CD14-positive monocyte (primary cell): ENCODE data around the gene PTH2R. TPM values are rescaled to one million over a fixed set of nuclear protein-coding genes. Genes with fewer than 3 reads are reported as not detected.
"Not testable (repeated sequence)": the region's sequence is repeated elsewhere in the genome, so short reads cannot be mapped to it uniquely, and the experiment has no call there.

Experiments used
- DNase-seq, 3 donors: peaks; one replicate each; pipeline ENCODE4 v3.0.0-alpha.2; 2011 to 2022
- H2AFZ ChIP-seq: 2 replicates; pipeline ENCODE4 v1.6.0; 2012; ENCODE audit warnings: mild to moderate bottlenecking, low read depth, low read length, inconsistent platforms; ENCODE audit not compliant: insufficient read depth, poor library complexity, severe bottlenecking
- H3K27ac ChIP-seq, 2 donors: 1 replicate in 1 of 2; 2 replicates in 1 of 2; pipeline ENCODE4 v1.5.1; 2012 to 2013; ENCODE audit warnings: low read length in 2 of 2, control low read depth in 1 of 2, inconsistent platforms in 1 of 2, low read depth in 1 of 2, mild to moderate bottlenecking in 1 of 2
- H3K27me3 ChIP-seq, 2 donors: one replicate each; pipeline versions ENCODE4 v1.6.0 to v1.6.1; 2011 to 2013; ENCODE audit warnings: low read length in 2 of 2; ENCODE audit not compliant: control insufficient read depth in 2 of 2, insufficient read depth in 2 of 2
- H3K36me3 ChIP-seq, 2 donors: replicated peaks in 1 of 2; 1 replicate in 1 of 2; 2 replicates in 1 of 2; pipeline versions ENCODE4 v1.5.1 to v1.6.1; 2012 to 2013; ENCODE audit warnings: low read length in 2 of 2, control low read depth in 1 of 2, inconsistent platforms in 1 of 2, mild to moderate bottlenecking in 1 of 2; ENCODE audit not compliant: insufficient read depth in 2 of 2, control insufficient read depth in 1 of 2
- H3K4me1 ChIP-seq, 2 donors: 1 replicate in 1 of 2; 2 replicates in 1 of 2; pipeline versions ENCODE4 v1.5.1 to v1.6.1; 2012 to 2013; ENCODE audit warnings: low read length in 2 of 2, control low read depth in 1 of 2, inconsistent platforms in 1 of 2, mild to moderate bottlenecking in 1 of 2, moderate library complexity in 1 of 2; ENCODE audit not compliant: insufficient read depth in 2 of 2, control insufficient read depth in 1 of 2
- H3K4me2 ChIP-seq: replicated peaks from 2 replicates; pipeline ENCODE3; 2012; ENCODE audit warnings: low read length, moderate library complexity, mild to moderate bottlenecking; ENCODE audit not compliant: poor library complexity, severe bottlenecking; ENCODE audit errors: extremely low read depth
- H3K4me3 ChIP-seq, 3 experiments: fragments of 200-600 bp in 1 of 3; sonication (generic) in 1 of 3; replicated peaks in 1 of 3; 1 replicate in 2 of 3; 2 replicates in 1 of 3; pipeline ENCODE4 v1.5.1; 2011 to 2013; ENCODE audit warnings: low read length in 3 of 3, mild to moderate bottlenecking in 3 of 3, control low read depth in 2 of 3, low read depth in 2 of 3, inconsistent platforms in 1 of 3, moderate library complexity in 1 of 3
- H3K79me2 ChIP-seq: 2 replicates; pipeline ENCODE4 v1.6.0; 2012; ENCODE audit warnings: mild to moderate bottlenecking, control low read depth, inconsistent platforms, low read length, moderate library complexity; ENCODE audit not compliant: insufficient read depth
- H3K9ac ChIP-seq: 2 replicates; pipeline ENCODE4 v1.6.0; 2017; ENCODE audit warnings: low read length, mild to moderate bottlenecking; ENCODE audit not compliant: insufficient read depth, poor library complexity, severe bottlenecking
- H3K9me3 ChIP-seq, 2 donors: replicated peaks in 1 of 2; 1 replicate in 1 of 2; 2 replicates in 1 of 2; pipeline versions ENCODE4 v1.5.1 to v1.6.1; 2012 to 2013; ENCODE audit warnings: low read length in 2 of 2, control low read depth in 1 of 2; ENCODE audit not compliant: control insufficient read depth in 1 of 2, insufficient read depth in 1 of 2
- H4K20me1 ChIP-seq: 2 replicates; pipeline ENCODE4 v1.6.0; 2012; ENCODE audit warnings: mild to moderate bottlenecking, low read length, control low read depth, moderate library complexity; ENCODE audit not compliant: insufficient read depth
- H3K27ac Mint-ChIP-seq, 7 donors: one replicate each; pipeline ENCODE4 v1.8.0; 2020; ENCODE audit warnings: mild to moderate bottlenecking in 7 of 7, mixed read lengths in 7 of 7, moderate library complexity in 6 of 7, inconsistent platforms in 2 of 7
- H3K27me3 Mint-ChIP-seq, 3 donors: one replicate each; pipeline ENCODE4 v1.8.0; 2021 to 2022; ENCODE audit warnings: low read depth in 3 of 3, mild to moderate bottlenecking in 3 of 3, mixed read lengths in 3 of 3, moderate library complexity in 3 of 3, inconsistent platforms in 1 of 3
- H3K36me3 Mint-ChIP-seq, 2 donors: one replicate each; pipeline ENCODE4 v1.8.0; 2020; ENCODE audit warnings: mixed read lengths in 2 of 2, inconsistent platforms in 1 of 2, mild to moderate bottlenecking in 1 of 2
- H3K4me1 Mint-ChIP-seq: one replicate; pipeline ENCODE4 v1.8.0; 2020; ENCODE audit warnings: mild to moderate bottlenecking, mixed read lengths
- H3K4me3 Mint-ChIP-seq, 2 donors: one replicate each; pipeline ENCODE4 v1.8.0; 2020; ENCODE audit warnings: mild to moderate bottlenecking in 2 of 2, mixed read lengths in 2 of 2, moderate library complexity in 1 of 2
- H3K9me3 Mint-ChIP-seq, 7 donors: one replicate each; pipeline ENCODE4 v1.8.0; 2020 to 2022; ENCODE audit warnings: mixed read lengths in 7 of 7, mild to moderate bottlenecking in 6 of 7, moderate library complexity in 6 of 7, inconsistent platforms in 2 of 7
- WGBS: methylation state at CpG from one replicate; pipeline ENCODE4 v1.1.5; 2013; ENCODE audit warnings: missing lambda C conversion rate; ENCODE audit not compliant: insufficient coverage; 5-methylcytosine and 5-hydroxymethylcytosine counted together
- intact Hi-C, 2 donors: fragments of 100-400 bp; cut with micrococcal nuclease; formaldehyde crosslinking; loops; one replicate each; pipeline versions ENCODE4 v1.15.0 to v1.15.1; 2023
- polyA plus RNA-seq, 3 donors: library from polyadenylated mRNA; depleted of rRNA in 1 of 3; unstranded in 2 of 3; stranded (reverse) in 1 of 3; fragments of 300-500 nt in 2 of 3; fragments of >200 nt in 1 of 3; fragmentation: Illumina TruSeq in 2 of 3; gene quantifications; 1 replicate in 2 of 3; 2 replicates in 1 of 3; pipeline ENCODE4 v1.2.3, GENCODE V29; 2012 to 2021
- TF ChIP-seq, protein P1 (sequence below): fragments of 200-600 bp; IDR thresholded peaks from one replicate; pipeline ENCODE4 v1.8.0; 2022; ENCODE audit warnings: antibody characterized with exemption, mild to moderate bottlenecking

PTH2R gene
- polyA plus RNA-seq, 3 donors, result 0.07 to 0.12 (median 0.11) TPM

DNA sequence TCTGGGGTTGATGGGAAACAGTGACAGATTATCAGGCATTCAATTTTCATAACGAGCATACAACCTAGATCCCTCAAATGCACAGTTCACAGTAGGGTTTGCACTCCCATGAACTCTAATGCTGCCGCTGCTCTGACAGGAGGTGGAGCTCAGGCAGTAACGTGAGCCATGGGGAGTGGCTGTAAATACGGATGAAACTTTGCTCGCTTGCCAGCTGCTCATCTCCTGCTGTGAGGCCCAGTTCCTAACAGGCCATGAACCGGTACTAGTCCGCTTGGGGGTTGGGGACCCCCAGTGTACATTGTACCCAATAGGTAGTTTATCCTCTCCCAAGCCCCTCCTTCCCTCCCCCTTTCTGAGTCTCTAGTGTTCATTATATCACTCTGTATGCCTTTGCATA is 94.6 kb downstream of the PTH2R start:
- WGBS, result 87% methylated on average over 5 of the region's 7 CpGs
- H3K27ac ChIP-seq, result no peak overlapping the region
- H3K27ac Mint-ChIP-seq, result no peak overlapping the region
- no peaks in the 10 kb centered on the region for H3K79me2 ChIP-seq
- H3K36me3 ChIP-seq, result no peaks in the 10 kb centered on the region
- no peaks in the 10 kb centered on the region for H3K9me3 ChIP-seq
- no peak overlapping the region for H3K4me3 Mint-ChIP-seq
- H3K4me1 Mint-ChIP-seq, result no peaks in the 10 kb centered on the region
- intact Hi-C loops, result no loop called here
- no peaks in the 10 kb centered on the region for H4K20me1 ChIP-seq
- peaks cover 0 to 4% (median 2%) of the 10 kb centered on the region in 3 donors for H3K27me3 Mint-ChIP-seq
- TF ChIP-seq, protein P1, sequence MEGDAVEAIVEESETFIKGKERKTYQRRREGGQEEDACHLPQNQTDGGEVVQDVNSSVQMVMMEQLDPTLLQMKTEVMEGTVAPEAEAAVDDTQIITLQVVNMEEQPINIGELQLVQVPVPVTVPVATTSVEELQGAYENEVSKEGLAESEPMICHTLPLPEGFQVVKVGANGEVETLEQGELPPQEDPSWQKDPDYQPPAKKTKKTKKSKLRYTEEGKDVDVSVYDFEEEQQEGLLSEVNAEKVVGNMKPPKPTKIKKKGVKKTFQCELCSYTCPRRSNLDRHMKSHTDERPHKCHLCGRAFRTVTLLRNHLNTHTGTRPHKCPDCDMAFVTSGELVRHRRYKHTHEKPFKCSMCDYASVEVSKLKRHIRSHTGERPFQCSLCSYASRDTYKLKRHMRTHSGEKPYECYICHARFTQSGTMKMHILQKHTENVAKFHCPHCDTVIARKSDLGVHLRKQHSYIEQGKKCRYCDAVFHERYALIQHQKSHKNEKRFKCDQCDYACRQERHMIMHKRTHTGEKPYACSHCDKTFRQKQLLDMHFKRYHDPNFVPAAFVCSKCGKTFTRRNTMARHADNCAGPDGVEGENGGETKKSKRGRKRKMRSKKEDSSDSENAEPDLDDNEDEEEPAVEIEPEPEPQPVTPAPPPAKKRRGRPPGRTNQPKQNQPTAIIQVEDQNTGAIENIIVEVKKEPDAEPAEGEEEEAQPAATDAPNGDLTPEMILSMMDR, result no peak
- no peak for DNase-seq
- no peaks in the 10 kb centered on the region for H3K27me3 ChIP-seq
- H3K4me2 ChIP-seq, result no peak overlapping the region
- H2AFZ ChIP-seq, result no peak overlapping the region
- H3K9me3 Mint-ChIP-seq, result peaks cover 0 to 3% (median 0%) of the 10 kb centered on the region in 7 donors
- H3K9ac ChIP-seq, result no peak overlapping the region
- H3K36me3 Mint-ChIP-seq, result no peaks in the 10 kb centered on the region
- no peaks in the 10 kb centered on the region for H3K4me1 ChIP-seq
- no peak overlapping the region for H3K4me3 ChIP-seq

DNA sequence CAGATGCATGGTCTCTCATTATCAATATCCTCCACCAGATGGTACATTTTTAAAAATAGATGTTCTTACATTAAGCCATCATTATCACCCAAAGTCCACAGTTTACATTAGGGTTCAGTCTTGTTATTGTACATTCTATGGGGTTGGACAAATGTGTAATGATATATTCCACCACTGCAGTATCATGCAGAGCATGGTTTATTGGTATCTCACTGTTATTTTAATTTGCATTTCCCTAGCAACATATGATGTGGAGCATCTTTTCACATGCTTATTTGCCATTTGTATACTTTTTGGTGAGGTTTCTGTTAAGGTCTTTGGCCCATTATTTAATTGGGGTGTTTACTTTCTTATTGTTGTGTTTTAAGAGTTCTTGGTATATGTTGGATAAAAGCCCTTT is 95.7 kb downstream of the PTH2R start:
- no peaks in the 10 kb centered on the region for H3K36me3 Mint-ChIP-seq
- no peak overlapping the region for H2AFZ ChIP-seq
- no peak overlapping the region for H3K4me3 ChIP-seq
- H3K27ac ChIP-seq, result no peak overlapping the region
- intact Hi-C loops, result no loop called here
- no peak overlapping the region for H3K4me3 Mint-ChIP-seq
- H3K27ac Mint-ChIP-seq, result no peak overlapping the region
- no peaks in the 10 kb centered on the region for H3K4me1 Mint-ChIP-seq
- peaks cover 0 to 7% (median 3%) of the 10 kb centered on the region in 7 donors for H3K9me3 Mint-ChIP-seq
- no peak overlapping the region for H3K9ac ChIP-seq
- TF ChIP-seq, protein P1, result no peak
- H4K20me1 ChIP-seq, result no peaks in the 10 kb centered on the region
- DNase-seq, result no peak
- no peaks in the 10 kb centered on the region for H3K27me3 ChIP-seq
- H3K4me2 ChIP-seq, result no peak overlapping the region
- H3K9me3 ChIP-seq, result no peaks in the 10 kb centered on the region
- H3K79me2 ChIP-seq, result no peaks in the 10 kb centered on the region
- H3K36me3 ChIP-seq, result no peaks in the 10 kb centered on the region
- no peaks in the 10 kb centered on the region for H3K4me1 ChIP-seq
- H3K27me3 Mint-ChIP-seq, result peaks cover 0 to 4% (median 2%) of the 10 kb centered on the region in 3 donors

DNA sequence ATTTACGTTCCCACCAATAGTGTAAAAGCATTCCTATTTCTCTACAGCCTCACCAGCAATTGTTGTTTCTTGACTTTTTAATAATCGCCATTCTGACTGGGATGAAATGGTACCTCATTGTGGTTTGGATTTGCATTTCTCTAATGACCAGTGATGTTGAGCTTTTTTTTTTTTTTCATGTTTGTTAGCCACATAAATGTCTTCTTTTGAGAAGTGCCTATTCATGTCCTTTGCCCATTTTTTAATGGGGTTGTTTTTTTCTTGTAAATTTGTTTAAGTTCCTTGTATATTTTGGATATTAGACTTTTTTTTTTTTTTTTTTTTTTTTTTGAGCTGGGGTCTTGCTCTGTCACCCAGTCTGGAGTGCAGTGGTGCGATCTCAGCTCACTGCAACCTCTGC is 98.8 kb downstream of the PTH2R start:
- H2AFZ ChIP-seq, DNase-seq, H3K4me2 ChIP-seq, H3K36me3 Mint-ChIP-seq, H3K27me3 Mint-ChIP-seq, intact Hi-C loops, H3K9me3 ChIP-seq, H3K27ac Mint-ChIP-seq, H3K4me1 Mint-ChIP-seq, H3K4me1 ChIP-seq, H3K27ac ChIP-seq, H3K4me3 ChIP-seq, H3K9me3 Mint-ChIP-seq, H3K36me3 ChIP-seq, H4K20me1 ChIP-seq, H3K27me3 ChIP-seq, H3K4me3 Mint-ChIP-seq, H3K9ac ChIP-seq, H3K79me2 ChIP-seq: not testable (repeated sequence)
- WGBS, result no CpG with 5 or more reads among the region's 3 CpGs
